Left renal cortex interstitium (tissue), 4 donors: ENCODE results near the gene PDZD7. TPM values are rescaled to one million over a fixed set of nuclear protein-coding genes. Genes with fewer than 3 reads are reported as not detected.

Experiments used
- DNase-seq, 4 donors: peaks; one replicate each; pipeline ENCODE4 v3.0.0-alpha.2; 2013; ENCODE audit warnings: low read depth in 4 of 4, low spot score in 2 of 4, missing footprints in 1 of 4
- polyA plus RNA-seq, 4 donors: library from polyadenylated mRNA; unstranded; fragments of 120-200 nt; gene quantifications; one replicate each; pipeline ENCODE4 v1.2.1, GENCODE V29; 2013; ENCODE audit not compliant: insufficient read length in 4 of 4

The PDZD7 gene
- polyA plus RNA-seq, 4 donors: 1.8 to 4.6 (median 3.1) TPM

DNA sequence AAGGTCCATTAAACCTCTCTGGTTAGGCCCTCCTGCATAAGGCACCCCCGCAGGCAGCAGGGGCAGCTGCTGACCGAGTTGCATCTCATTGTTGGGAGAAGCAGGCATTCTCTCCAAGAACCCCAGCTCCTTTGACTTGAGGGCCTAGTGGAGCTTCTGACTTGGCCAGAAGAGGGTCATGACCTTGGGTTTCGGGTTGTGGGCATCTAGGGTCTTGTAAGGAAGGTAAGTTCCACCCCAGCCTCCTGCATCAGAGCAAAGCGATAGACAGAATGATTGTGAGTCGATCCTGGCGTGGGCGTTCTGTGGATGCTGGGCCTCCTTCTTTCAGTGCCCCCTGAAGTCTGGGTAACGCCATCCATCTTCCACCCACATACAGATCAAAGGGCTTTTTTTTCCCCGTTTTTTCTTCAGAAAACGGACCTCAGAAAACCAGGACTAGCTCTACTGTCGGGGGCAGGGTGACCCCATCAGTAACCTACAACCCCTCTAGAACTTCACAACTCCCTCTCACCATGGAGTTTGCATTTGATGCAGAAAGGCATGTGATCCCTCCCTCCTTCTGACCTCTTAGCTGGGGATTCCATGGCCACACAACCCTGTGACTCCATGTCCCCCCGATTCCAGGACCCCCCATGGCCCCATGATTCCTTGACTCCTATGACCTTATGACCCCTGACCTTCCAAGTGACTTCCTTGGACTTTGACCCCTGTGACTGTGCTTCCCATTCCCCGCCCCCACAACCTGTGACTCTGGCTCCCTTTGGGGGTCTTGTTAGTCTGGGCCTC, 58.6 kb downstream of the PDZD7 start:
- no peak for DNase-seq

GRCh38 chr10:100970914-100971811, 59.8 kb downstream of the PDZD7 start:
- DNase-seq: no peak

GRCh38 chr10:100970076-100970913, 60.6 kb downstream of the PDZD7 start:
- DNase-seq: no peak

- peak in 1 of 4 donors; percentile 35 for DNase-seq
Measured at GRCh38 chr10:100969187-100970075, 61.5 kb downstream of the PDZD7 start, which contains the start of gene SEMA4G. TSS of gene SEMA4G (plus strand) at chr10:100969504. CDS start at chr10:100972913, 3,409 bp downstream.

DNA sequence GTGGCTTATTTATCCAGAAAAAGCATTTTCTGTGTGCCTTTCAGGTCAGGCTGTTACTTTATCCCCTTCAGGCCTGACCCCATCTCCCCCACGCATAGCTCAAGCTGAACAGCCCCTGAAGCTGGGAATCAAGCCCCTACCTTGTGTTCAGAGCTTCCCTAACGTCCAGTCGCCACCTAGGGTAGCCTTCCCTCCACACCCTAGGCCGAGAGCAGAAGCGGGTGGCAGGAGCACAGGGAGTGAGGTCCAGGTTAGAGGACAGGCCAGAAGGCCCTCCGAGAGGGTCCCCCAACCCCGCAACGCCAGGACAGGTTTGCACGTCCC, 62.1 kb downstream of the PDZD7 start:
- DNase-seq: no peak

- no peak for DNase-seq
Measured at GRCh38 chr10:100968062-100968736, 62.7 kb downstream of the PDZD7 start.

- no peak for DNase-seq
Measured at GRCh38 chr10:100967332-100967731, 63.6 kb downstream of the PDZD7 start.

- DNase-seq: no peak
Measured at GRCh38 chr10:100966887-100967286, 64.0 kb downstream of the PDZD7 start.

GRCh38 chr10:100965820-100966219, 65.1 kb downstream of the PDZD7 start:
- DNase-seq: no peak

GRCh38 chr10:100963826-100964225, 67.1 kb downstream of the PDZD7 start:
- no peak for DNase-seq

- DNase-seq: no peak
Measured at GRCh38 chr10:100962351-100963080, 68.4 kb downstream of the PDZD7 start.

DNA sequence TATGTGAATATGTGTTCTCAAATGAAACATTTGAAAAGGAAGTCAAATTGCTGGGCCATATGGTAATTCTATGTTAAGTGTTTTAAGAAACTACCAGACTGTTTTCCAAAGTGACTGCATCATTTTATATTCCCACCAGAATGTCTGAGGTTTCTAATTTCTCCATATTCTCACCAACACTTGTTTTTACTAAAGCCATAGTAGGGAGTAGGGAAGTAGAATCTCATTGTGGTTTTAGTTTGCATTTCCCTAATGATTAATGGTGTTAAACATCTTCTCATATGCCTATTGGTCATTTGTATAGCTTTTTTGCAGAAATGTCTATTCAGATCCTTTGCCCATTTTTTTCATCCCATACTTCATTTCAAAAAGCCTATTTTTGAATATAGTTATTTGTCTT, 70.7 kb downstream of the PDZD7 start:
- no peak for DNase-seq

Other genes with a start within 250 kb of the PDZD7 start
- 10 to 100 TPM; 25.8 to 50.7 (median 35.5) TPM for gene SLF2, start 118.2 kb downstream of the PDZD7 start, polyA plus RNA-seq
- 10 to 100 TPM; 32.9 to 60.4 (median 50.1) TPM for gene SEMA4G, start 61.6 kb downstream of the PDZD7 start, polyA plus RNA-seq
- 100 to 1,000 TPM in 3 of 4 donors, 10 to 100 TPM in 1; 98.5 to 124 (median 107) TPM for gene MRPL43, start 43.6 kb downstream of the PDZD7 start, polyA plus RNA-seq
- 10 to 100 TPM; 14.5 to 15.6 (median 15.1) TPM for gene TWNK, start 43.6 kb downstream of the PDZD7 start, polyA plus RNA-seq
- gene LZTS2, start 31.3 kb downstream of the PDZD7 start, polyA plus RNA-seq: 10 to 100 TPM; 43.5 to 83.7 (median 70.8) TPM
- gene SFXN3, start 105 bp upstream of the PDZD7 start, polyA plus RNA-seq: 10 to 100 TPM; 19.9 to 30.8 (median 25.2) TPM
- gene KAZALD1, start 30.9 kb upstream of the PDZD7 start, polyA plus RNA-seq: 10 to 100 TPM in 3 of 4 donors, 1 to 10 TPM in 1; 9.0 to 18.8 (median 13.3) TPM
- gene TLX1, start 100.2 kb upstream of the PDZD7 start, polyA plus RNA-seq: under 1 TPM in 3 of 4 donors, not detected in 1; 0.18 to 0.27 (median 0.19) TPM
- gene LBX1, start 198.3 kb upstream of the PDZD7 start, polyA plus RNA-seq: under 1 TPM in 2 of 4 donors, not detected in 2; 0.03 to 0.06 TPM